Endothelial cell of umbilical vein (primary cell): ENCODE data around the gene SENP7.

Experiments used
- JUN ChIP-seq: IDR thresholded peaks from 2 replicates; pipeline ENCODE4 v1.6.1; 2011; ENCODE audit warnings: borderline replicate concordance, low read depth; ENCODE audit not compliant: insufficient read length, insufficient read depth
- POLR2AphosphoS5 ChIP-seq: IDR thresholded peaks from 2 replicates; pipeline ENCODE4 v1.6.1; 2012; ENCODE audit warnings: low read depth, mild to moderate bottlenecking, control low read depth, low read length, moderate library complexity; ENCODE audit not compliant: insufficient read depth
- TF ChIP-seq, protein P1 (sequence below), 2 donors: IDR thresholded peaks; 1 replicate in 1 of 2; 2 replicates in 1 of 2; pipeline ENCODE4 v1.5.1; 2011; ENCODE audit warnings: low read length in 2 of 2, mild to moderate bottlenecking in 2 of 2, moderate library complexity in 2 of 2, control low read depth in 1 of 2, inconsistent platforms in 1 of 2, low read depth in 1 of 2; ENCODE audit not compliant: insufficient read depth in 1 of 2; ENCODE audit errors: extremely low read depth in 1 of 2
- TF ChIP-seq, protein P2 (sequence below): IDR thresholded peaks from 2 replicates; pipeline ENCODE4 v1.6.1; 2011; ENCODE audit not compliant: insufficient read depth, insufficient read length

DNA sequence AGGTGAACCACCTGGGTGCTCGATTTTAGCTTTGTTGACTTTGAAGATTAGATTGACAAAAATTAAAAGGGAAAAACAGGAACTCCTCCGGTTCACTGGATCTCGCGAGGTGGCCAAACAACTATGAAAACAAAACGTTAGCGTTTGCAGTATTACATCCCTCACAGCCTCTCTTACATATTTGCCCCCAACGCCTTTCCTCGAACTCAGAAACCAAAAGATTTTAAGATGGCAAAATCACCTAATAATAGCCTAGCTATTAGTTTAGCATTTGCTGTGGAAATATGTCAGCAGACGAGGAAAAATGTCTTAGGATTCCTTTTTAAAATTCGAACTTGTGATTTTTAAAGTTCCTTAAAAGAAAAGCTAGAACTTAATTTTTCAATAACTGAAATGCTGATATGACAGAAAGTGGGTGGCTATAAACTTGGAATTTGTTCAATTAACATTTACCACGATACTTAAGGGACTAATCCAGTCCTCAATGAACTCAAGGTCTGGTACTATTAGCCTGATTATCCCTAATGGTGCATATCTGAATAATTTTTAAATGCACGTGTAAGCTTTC is 491 bp upstream of the SENP7 start:
- TF ChIP-seq POLR2AphosphoS5, result no peak
- TF ChIP-seq JUN, result no peak
- TF ChIP-seq, protein P1, sequence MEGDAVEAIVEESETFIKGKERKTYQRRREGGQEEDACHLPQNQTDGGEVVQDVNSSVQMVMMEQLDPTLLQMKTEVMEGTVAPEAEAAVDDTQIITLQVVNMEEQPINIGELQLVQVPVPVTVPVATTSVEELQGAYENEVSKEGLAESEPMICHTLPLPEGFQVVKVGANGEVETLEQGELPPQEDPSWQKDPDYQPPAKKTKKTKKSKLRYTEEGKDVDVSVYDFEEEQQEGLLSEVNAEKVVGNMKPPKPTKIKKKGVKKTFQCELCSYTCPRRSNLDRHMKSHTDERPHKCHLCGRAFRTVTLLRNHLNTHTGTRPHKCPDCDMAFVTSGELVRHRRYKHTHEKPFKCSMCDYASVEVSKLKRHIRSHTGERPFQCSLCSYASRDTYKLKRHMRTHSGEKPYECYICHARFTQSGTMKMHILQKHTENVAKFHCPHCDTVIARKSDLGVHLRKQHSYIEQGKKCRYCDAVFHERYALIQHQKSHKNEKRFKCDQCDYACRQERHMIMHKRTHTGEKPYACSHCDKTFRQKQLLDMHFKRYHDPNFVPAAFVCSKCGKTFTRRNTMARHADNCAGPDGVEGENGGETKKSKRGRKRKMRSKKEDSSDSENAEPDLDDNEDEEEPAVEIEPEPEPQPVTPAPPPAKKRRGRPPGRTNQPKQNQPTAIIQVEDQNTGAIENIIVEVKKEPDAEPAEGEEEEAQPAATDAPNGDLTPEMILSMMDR (IDR thresholded peaks at IDR 0.05; ENCODE audit: extremely low read depth in 1 of 2, insufficient read depth in 1 of 2, low read depth in 1 of 2, low read length in 2 of 2), result no peak
- TF ChIP-seq, protein P2, sequence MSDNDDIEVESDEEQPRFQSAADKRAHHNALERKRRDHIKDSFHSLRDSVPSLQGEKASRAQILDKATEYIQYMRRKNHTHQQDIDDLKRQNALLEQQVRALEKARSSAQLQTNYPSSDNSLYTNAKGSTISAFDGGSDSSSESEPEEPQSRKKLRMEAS, result no peak
